ENCODE data around the gene SERGEF.

SERGEF gene

GRCh38 chr11:17950644-17951043 lies 62.2 kb downstream of the SERGEF start:
- no peak for DNase-seq

GRCh38 chr11:17948296-17948695 lies 64.6 kb downstream of the SERGEF start:
- DNase-seq, result no peak

- DNase-seq, result no peak
Measured at GRCh38 chr11:17939542-17939941, 73.3 kb downstream of the SERGEF start.

GRCh38 chr11:17936790-17937189 lies 76.1 kb downstream of the SERGEF start:
- no peak for DNase-seq

GRCh38 chr11:17934194-17934593 lies 78.7 kb downstream of the SERGEF start:
- no peak for DNase-seq

- DNase-seq, result no peak
Measured at GRCh38 chr11:17933708-17934107, 79.1 kb downstream of the SERGEF start.

GRCh38 chr11:17932472-17932871 lies 80.4 kb downstream of the SERGEF start:
- no peak for DNase-seq

GRCh38 chr11:17931595-17931994 lies 81.3 kb downstream of the SERGEF start:
- DNase-seq, result no peak

- DNase-seq, result no peak
Measured at GRCh38 chr11:17930544-17931125, 82.2 kb downstream of the SERGEF start.

GRCh38 chr11:17929171-17929570 lies 83.7 kb downstream of the SERGEF start:
- no peak for DNase-seq

GRCh38 chr11:17927681-17928343 lies 85.0 kb downstream of the SERGEF start:
- DNase-seq, result no peak

- no peak for DNase-seq
Measured at GRCh38 chr11:17927041-17927440, 85.8 kb downstream of the SERGEF start.

- no peak for DNase-seq
Measured at GRCh38 chr11:17924713-17925112, 88.1 kb downstream of the SERGEF start.

GRCh38 chr11:17923217-17923616 lies 89.6 kb downstream of the SERGEF start:
- DNase-seq, result no peak

GRCh38 chr11:17922416-17922788 lies 90.4 kb downstream of the SERGEF start:
- DNase-seq, result no peak

- DNase-seq, result peak; percentile 58
Measured at GRCh38 chr11:17921659-17922415, 91.0 kb downstream of the SERGEF start.

GRCh38 chr11:17918049-17918605 lies 94.7 kb downstream of the SERGEF start:
- no peak for DNase-seq

GRCh38 chr11:17917556-17917955 lies 95.3 kb downstream of the SERGEF start:
- no peak for DNase-seq

- peak; percentile 48 for DNase-seq
Measured at GRCh38 chr11:17915500-17916143, 97.2 kb downstream of the SERGEF start.

GRCh38 chr11:17914957-17915356 lies 97.9 kb downstream of the SERGEF start:
- DNase-seq, result no peak

- DNase-seq, result no peak
Measured at GRCh38 chr11:17907046-17907445, 105.8 kb downstream of the SERGEF start.

GRCh38 chr11:17906436-17906835 lies 106.4 kb downstream of the SERGEF start:
- DNase-seq, result peak; percentile 12

GRCh38 chr11:17905477-17905876 lies 107.4 kb downstream of the SERGEF start:
- DNase-seq, result no peak

Data from NCI-H510A treated with DMSO at 0.1 percent for 48 hours (cell line).